ENCODE measurements around the gene SAE1.
"Not testable (repeated sequence)": the region's sequence is repeated elsewhere in the genome, so short reads cannot be mapped to it uniquely, and the experiment has no call there.

The SAE1 gene

GRCh38 chr19:47243364-47243775, 112.7 kb downstream of the SAE1 start:
- no peak for DNase-seq

- DNase-seq, result peak; percentile 52
Measured at GRCh38 chr19:47243776-47244547, 113.3 kb downstream of the SAE1 start.

- no peak for DNase-seq
Measured at GRCh38 chr19:47247308-47247990, 116.8 kb downstream of the SAE1 start.

- DNase-seq, result not testable (repeated sequence)
Measured at GRCh38 chr19:47253016-47253415, 122.4 kb downstream of the SAE1 start.

- no peak for DNase-seq
Measured at GRCh38 chr19:47253467-47253881, 122.8 kb downstream of the SAE1 start.

GRCh38 chr19:47253970-47254369, 123.3 kb downstream of the SAE1 start:
- no peak for DNase-seq

GRCh38 chr19:47255879-47256692, 125.5 kb downstream of the SAE1 start, which contains the start of gene CCDC9:
Gene CCDC9, plus strand, starts transcription at chr19:47256525. Its CDS starts 1,876 bp downstream, at chr19:47258401.
- DNase-seq, result peak; percentile 24

GRCh38 chr19:47256693-47257410, 126.2 kb downstream of the SAE1 start:
- peak; percentile 84 for DNase-seq

GRCh38 chr19:47257411-47258169, 127.0 kb downstream of the SAE1 start:
- no peak for DNase-seq

GRCh38 chr19:47258434-47258833, 127.8 kb downstream of the SAE1 start:
- DNase-seq, result no peak

GRCh38 chr19:47258895-47259555, 128.4 kb downstream of the SAE1 start:
- DNase-seq, result no peak
